GM18861 (cell line): ENCODE measurements around the gene FOXD4.
"Not testable (repeated sequence)": the region's sequence is repeated elsewhere in the genome, so short reads cannot be mapped to it uniquely, and the experiment has no call there.

Experiments
- ATAC-seq: cut with Tn5 transposase; IDR thresholded peaks from one replicate; pipeline ENCODE4 v1.9.1; 2021; ENCODE audit not compliant: unreplicated experiment

Gene FOXD4

DNA sequence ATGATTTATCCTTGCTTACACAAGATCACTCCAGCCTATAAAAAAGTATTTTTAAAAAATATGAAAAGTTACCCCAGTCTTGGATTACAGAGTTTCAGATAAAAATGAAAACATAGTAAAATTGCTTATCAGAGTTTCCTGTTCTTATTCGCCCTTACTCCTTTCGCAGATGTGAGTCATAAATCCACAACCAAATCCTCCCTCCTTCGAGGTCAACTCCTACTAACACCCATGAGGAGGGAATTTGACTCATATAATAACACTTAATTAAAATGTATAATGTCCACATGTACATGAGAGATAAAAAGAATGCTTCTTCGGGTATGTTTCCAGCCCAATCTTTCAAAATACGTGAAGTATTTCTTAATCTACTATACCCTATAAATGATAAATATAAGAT is 23.9 kb downstream of the FOXD4 start:
- not testable (repeated sequence) for ATAC-seq

DNA sequence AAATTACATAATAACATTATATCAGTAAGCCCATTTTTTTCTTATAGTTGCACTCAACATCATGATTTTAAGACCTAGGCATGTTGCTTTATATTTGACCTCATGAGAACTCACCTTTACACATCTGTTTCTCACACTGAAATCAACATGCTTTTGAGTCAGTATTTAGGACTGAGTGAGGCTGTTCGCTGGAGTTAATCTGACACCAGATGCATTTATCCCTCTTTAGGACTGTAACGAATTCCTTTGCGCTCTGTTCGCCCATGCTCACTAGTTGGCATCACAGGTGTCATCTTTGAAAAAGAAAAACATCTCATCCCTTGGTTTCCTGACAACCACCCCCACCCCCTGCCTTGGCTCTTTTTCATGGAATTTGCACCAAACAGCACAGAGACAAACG is 24.3 kb downstream of the FOXD4 start:
- ATAC-seq, result not testable (repeated sequence)

DNA sequence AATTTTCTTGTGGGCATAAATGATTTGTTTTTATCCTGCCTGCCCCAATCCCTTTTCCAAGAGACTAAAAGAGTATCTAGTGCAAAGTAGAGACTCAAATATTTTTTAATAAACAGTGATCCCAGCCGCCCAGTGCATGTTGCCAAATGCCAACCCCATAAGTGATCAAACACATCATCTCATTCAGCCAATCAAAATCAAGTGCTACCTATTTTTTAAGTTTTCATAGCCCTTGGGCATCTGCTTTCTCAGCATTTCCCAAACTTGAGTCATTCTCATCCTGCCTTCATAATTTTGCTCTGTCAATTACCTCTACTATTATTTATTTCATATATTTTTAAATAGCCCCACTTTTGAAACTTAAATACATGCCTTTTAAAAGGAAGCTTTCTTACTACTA is 27.4 kb downstream of the FOXD4 start:
- ATAC-seq, result not testable (repeated sequence)

- ATAC-seq, result peak; percentile 60
These were observed 29.7 kb downstream of the FOXD4 start for GRCh38 chr9:88396-89037.

DNA sequence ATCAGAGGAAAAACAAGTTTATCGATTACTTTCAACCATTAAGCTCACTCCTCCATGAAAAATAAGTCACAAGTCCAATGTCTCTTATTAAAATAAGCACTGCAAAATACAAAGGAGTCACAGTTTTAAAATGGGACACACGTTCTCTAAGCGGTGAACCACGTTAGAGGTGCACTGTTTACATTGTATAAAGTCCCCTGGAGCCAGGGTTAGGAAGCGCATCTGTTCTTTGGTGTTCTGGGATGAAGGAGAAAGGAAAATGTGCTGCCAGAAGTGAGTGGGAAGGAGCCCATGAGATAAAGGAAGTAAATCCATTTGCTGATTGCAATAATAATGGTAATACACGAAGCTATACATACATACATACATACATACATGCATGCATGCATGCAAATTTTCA is 30.4 kb downstream of the FOXD4 start:
- not testable (repeated sequence) for ATAC-seq

GRCh38 chr9:87105-87504 is 31.1 kb downstream of the FOXD4 start:
- ATAC-seq, result not testable (repeated sequence)

GRCh38 chr9:86697-87096 is 31.5 kb downstream of the FOXD4 start:
- ATAC-seq, result not testable (repeated sequence)

GRCh38 chr9:82932-83689 is 35.1 kb downstream of the FOXD4 start:
- ATAC-seq, result not testable (repeated sequence)

- ATAC-seq, result not testable (repeated sequence)
These were observed 39.9 kb downstream of the FOXD4 start for GRCh38 chr9:78333-78732.

- ATAC-seq, result not testable (repeated sequence)
These were observed 41.8 kb downstream of the FOXD4 start for GRCh38 chr9:76389-76788.

- not testable (repeated sequence) for ATAC-seq
These were observed 44.2 kb downstream of the FOXD4 start for GRCh38 chr9:73900-74525.

DNA sequence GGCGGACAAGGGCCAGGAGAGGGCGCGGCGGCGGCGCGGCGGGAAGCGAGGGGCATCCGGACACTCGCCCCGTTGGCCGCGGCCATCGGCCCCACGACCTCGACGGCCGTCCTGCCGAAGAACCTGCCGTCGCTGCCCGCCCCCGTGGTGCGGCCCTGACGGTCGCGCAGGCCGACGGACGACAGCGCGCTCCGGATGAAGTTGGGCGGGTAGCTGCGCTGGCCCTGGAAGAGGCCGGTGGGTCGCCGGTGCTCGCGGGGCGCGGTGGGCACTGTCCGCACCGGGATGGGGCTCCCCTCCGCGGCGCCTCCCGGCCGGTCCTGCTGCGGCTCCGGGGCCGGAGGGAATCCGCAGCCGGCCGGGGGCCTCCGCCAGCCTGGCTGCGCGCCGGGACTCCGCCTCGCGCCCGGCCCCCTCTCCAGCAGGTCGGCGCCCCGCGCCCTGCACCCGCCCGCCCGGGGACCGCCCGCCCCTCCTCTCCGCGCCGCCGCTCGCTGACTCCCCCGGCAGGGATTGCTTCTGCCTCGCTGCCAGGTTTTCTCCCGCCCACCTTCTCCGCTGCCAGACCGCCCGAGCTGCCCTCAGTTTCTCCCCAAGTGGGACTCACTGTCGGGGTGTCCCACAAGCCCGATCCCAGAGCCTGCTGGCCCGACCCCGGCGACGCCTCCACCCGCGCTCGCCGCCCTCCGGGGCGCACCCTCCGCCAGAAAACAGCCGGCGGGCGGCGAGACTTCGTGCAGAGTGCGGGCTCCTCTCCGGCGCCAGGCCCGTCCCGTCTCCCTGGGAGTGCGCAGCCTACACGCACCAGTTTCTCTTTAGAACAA is 44.9 kb downstream of the FOXD4 start:
- not testable (repeated sequence) for ATAC-seq
